ENCODE data around the gene TMOD2. TPM values are rescaled to one million over a fixed set of nuclear protein-coding genes. Genes with fewer than 3 reads are reported as not detected.

The TMOD2 gene
- total and polyA plus RNA-seq, 2 of the 8 experiments (the other 6 are each of a cell fraction or from before 2014, with no cell fraction given): 0.80 to 6.5 TPM

GRCh38 chr15:51855612-51856011, 104.2 kb downstream of the TMOD2 start (continued):
- no peak for TF ChIP-seq JUND (IDR thresholded peaks at IDR 0.05; ENCODE audit: low read length)
- TF ChIP-seq SP2 (IDR thresholded peaks at IDR 0.05; ENCODE audit: low read length): no peak
- no peak for TF ChIP-seq CBX5 (IDR thresholded peaks at IDR 0.05; ENCODE audit: low read depth, low read length)

Measured in H1 (cell line).